GM12892 (cell line): Measurements from ENCODE around the gene KMT2A.

ENCODE experiments used
- POLR2A ChIP-seq: IDR thresholded peaks from 2 replicates; pipeline ENCODE4 v1.6.1; 2011; ENCODE audit warnings: low read depth, low read length, control low read depth
- TAF1 ChIP-seq: IDR thresholded peaks from 2 replicates; pipeline ENCODE4 v1.6.1; 2011; ENCODE audit warnings: low read depth, mild to moderate bottlenecking, control low read depth, low read length, borderline replicate concordance

DNA sequence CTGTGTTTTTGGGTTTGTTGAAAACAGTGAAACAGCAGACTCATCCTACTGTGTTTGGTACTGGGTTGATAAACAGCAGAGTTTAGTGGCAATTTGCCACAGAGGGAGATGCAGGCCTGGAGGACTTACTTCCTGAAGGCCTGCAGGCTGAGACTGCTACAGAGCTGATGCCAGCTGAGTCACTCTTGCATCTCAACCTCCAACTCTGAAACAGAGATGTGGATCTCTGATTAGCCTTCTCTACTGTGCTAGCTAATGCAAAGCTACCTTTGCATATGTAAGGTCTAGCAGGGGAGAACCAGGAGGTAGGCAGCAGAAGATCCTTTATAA, 20.6 kb upstream of the KMT2A start:
- TF ChIP-seq POLR2A (no peak), TAF1 (no peak)
